Neural cell (in vitro differentiated cells): Measurements from ENCODE around the gene FBXO30.

Experiments used
- EP300 ChIP-seq: fragments of 450-650 bp; conservative IDR thresholded peaks from 2 replicates; pipeline ENCODE4 v1.6.1; 2014; ENCODE audit warnings: antibody characterized with exemption, mild to moderate bottlenecking, moderate library complexity; ENCODE audit not compliant: poor library complexity, severe bottlenecking
- EZH2 ChIP-seq: fragments of 200-600, 300-800 bp; shearing (Covaris generic), sonication (generic); IDR thresholded peaks from 2 replicates; pipeline ENCODE4 v1.6.1; 2014; ENCODE audit warnings: antibody characterized with exemption, low read length, borderline replicate concordance, mild to moderate bottlenecking; ENCODE audit not compliant: insufficient read depth, poor library complexity, severe bottlenecking
- MXI1 ChIP-seq: fragments of 450-650 bp; conservative IDR thresholded peaks from 2 replicates; pipeline ENCODE4 v1.6.1; 2014; ENCODE audit warnings: antibody characterized with exemption, mild to moderate bottlenecking; ENCODE audit not compliant: poor library complexity, severe bottlenecking
- RAD21 ChIP-seq: fragments of 450-650 bp; conservative IDR thresholded peaks from 2 replicates; pipeline ENCODE4 v1.6.1; 2014; ENCODE audit warnings: antibody characterized with exemption, mild to moderate bottlenecking, moderate library complexity
- SMC3 ChIP-seq: fragments of 450-650 bp; conservative IDR thresholded peaks from 2 replicates; pipeline ENCODE4 v1.6.1; 2014; ENCODE audit warnings: antibody characterized with exemption, mild to moderate bottlenecking, moderate library complexity; ENCODE audit not compliant: poor library complexity
- TAF1 ChIP-seq: IDR thresholded peaks from 2 replicates; pipeline ENCODE4 v1.6.1; 2012; ENCODE audit warnings: low read depth
- TF ChIP-seq, protein P1 (sequence below): fragments of 450-650 bp; IDR thresholded peaks from 2 replicates; pipeline ENCODE4 v1.5.1; 2014; ENCODE audit warnings: antibody characterized with exemption, mild to moderate bottlenecking, moderate library complexity; ENCODE audit not compliant: poor library complexity, severe bottlenecking
- TF ChIP-seq, protein P2 (sequence below): IDR thresholded peaks from 2 replicates; pipeline ENCODE4 v1.6.1; 2012; ENCODE audit warnings: borderline replicate concordance

DNA sequence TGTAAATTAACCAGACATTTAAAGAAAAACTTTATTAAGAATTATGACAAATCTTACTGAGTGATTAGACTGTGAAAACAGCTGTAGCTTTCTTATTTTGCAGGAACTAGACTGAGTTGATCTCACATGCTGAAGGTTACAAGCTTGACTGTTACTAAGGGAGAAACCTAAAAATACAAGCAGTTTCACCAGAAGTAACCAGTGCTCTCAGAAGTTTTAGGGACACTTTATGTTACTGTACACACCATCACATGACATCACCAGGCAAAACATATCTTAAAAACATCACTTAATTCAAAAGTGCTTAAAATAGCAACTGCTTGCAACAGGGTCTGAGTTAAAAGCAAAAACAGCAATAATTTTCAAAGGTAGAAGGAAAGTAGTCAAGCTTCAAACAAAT, 5.4 kb downstream of the FBXO30 start:
- TF ChIP-seq TAF1 (no peak), MXI1 (no peak), SMC3 (no peak), EP300 (no peak), RAD21 (no peak), EZH2 (no peak)
- TF ChIP-seq, protein P1, sequence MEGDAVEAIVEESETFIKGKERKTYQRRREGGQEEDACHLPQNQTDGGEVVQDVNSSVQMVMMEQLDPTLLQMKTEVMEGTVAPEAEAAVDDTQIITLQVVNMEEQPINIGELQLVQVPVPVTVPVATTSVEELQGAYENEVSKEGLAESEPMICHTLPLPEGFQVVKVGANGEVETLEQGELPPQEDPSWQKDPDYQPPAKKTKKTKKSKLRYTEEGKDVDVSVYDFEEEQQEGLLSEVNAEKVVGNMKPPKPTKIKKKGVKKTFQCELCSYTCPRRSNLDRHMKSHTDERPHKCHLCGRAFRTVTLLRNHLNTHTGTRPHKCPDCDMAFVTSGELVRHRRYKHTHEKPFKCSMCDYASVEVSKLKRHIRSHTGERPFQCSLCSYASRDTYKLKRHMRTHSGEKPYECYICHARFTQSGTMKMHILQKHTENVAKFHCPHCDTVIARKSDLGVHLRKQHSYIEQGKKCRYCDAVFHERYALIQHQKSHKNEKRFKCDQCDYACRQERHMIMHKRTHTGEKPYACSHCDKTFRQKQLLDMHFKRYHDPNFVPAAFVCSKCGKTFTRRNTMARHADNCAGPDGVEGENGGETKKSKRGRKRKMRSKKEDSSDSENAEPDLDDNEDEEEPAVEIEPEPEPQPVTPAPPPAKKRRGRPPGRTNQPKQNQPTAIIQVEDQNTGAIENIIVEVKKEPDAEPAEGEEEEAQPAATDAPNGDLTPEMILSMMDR: no peak
- TF ChIP-seq, protein P2, sequence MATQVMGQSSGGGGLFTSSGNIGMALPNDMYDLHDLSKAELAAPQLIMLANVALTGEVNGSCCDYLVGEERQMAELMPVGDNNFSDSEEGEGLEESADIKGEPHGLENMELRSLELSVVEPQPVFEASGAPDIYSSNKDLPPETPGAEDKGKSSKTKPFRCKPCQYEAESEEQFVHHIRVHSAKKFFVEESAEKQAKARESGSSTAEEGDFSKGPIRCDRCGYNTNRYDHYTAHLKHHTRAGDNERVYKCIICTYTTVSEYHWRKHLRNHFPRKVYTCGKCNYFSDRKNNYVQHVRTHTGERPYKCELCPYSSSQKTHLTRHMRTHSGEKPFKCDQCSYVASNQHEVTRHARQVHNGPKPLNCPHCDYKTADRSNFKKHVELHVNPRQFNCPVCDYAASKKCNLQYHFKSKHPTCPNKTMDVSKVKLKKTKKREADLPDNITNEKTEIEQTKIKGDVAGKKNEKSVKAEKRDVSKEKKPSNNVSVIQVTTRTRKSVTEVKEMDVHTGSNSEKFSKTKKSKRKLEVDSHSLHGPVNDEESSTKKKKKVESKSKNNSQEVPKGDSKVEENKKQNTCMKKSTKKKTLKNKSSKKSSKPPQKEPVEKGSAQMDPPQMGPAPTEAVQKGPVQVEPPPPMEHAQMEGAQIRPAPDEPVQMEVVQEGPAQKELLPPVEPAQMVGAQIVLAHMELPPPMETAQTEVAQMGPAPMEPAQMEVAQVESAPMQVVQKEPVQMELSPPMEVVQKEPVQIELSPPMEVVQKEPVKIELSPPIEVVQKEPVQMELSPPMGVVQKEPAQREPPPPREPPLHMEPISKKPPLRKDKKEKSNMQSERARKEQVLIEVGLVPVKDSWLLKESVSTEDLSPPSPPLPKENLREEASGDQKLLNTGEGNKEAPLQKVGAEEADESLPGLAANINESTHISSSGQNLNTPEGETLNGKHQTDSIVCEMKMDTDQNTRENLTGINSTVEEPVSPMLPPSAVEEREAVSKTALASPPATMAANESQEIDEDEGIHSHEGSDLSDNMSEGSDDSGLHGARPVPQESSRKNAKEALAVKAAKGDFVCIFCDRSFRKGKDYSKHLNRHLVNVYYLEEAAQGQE: no peak
